ENCODE results near the gene HSBP1. TPM values are rescaled to one million over a fixed set of nuclear protein-coding genes. Genes with fewer than 3 reads are reported as not detected.
A peak's percentile ranks its signal among the peaks of the same experiment; 100 is the strongest.

HSBP1 gene
- total RNA-seq, 5 donors from 2014 or later (not counting 1 experiment from before 2014, with no cell fraction given): 17.7 to 33.3 (median 30.0) TPM

GRCh38 chr16:83814659-83814985 lies 6.8 kb downstream of the HSBP1 start:
- Histone ChIP-seq H3K36me3 (ENCODE audit: control insufficient read depth in 2 of 2, extremely low read depth in 1 of 2, insufficient read depth in 1 of 2, low read length in 1 of 2) (peaks cover 0 to 26% of the 10 kb centered on the region in 2 donors), H3K4me3 (ENCODE audit: control insufficient read depth in 1 of 2, extremely low read depth in 1 of 2, low read length in 1 of 2) (no peak overlapping the region), H3K27ac (ENCODE audit: low read length) (no peak overlapping the region), H3K9me3 (no peaks in the 10 kb centered on the region), H3K27me3 (replicated peaks in 1 of 2; ENCODE audit: control insufficient read depth in 2 of 2, extremely low read depth in 1 of 2, insufficient read depth in 2 of 2, low read length in 1 of 2) (no peaks in the 10 kb centered on the region), H3K4me1 (ENCODE audit: control insufficient read depth in 1 of 2, extremely low read depth in 1 of 2, insufficient read depth in 2 of 2, low read length in 2 of 2) (peaks cover 0 to 1% of the 10 kb centered on the region in 2 experiments)
- 100% methylated on average over 1 of the region's 4 CpGs for whole genome bisulfite sequencing (ENCODE audit: insufficient coverage)
- Mint-ChIP-seq H3K4me1 (peaks cover 13 to 17% (median 17%) of the 10 kb centered on the region in 3 donors), H3K27me3 (no peaks in the 10 kb centered on the region), H3K9me3 (no peaks in the 10 kb centered on the region), H3K4me3 (no peak overlapping the region), H3K27ac (no peak overlapping the region), H3K36me3 (peaks cover 24% of the 10 kb centered on the region)
- POLR2A ChIA-PET: no interaction called here
- ATAC-seq (replicated peaks in 1 of 4): no peak
- CTCF ChIA-PET: interaction anchor here in 1 of 2 donors (0.7 kb wide), 1 partner anchor 73 kb away, joined by 3 read pairs; no protein-coding TSS in a partner anchor
- no peak for DNase-seq

- no peak overlapping the region for H3K4me3 ChIP-seq (ENCODE audit: control insufficient read depth in 1 of 2, extremely low read depth in 1 of 2, low read length in 1 of 2)
- Mint-ChIP-seq H3K27me3 (peaks cover 0 to 4% of the 10 kb centered on the region in 2 donors), H3K4me3 (no peak overlapping the region), H3K4me1 (peaks cover 0 to 4% (median 0%) of the 10 kb centered on the region in 3 donors), H3K9me3 (no peaks in the 10 kb centered on the region), H3K27ac (no peak overlapping the region), H3K36me3 (peaks cover 13% of the 10 kb centered on the region)
- H3K36me3 ChIP-seq (ENCODE audit: control insufficient read depth in 2 of 2, extremely low read depth in 1 of 2, insufficient read depth in 1 of 2, low read length in 1 of 2): peaks cover 0 to 9% of the 10 kb centered on the region in 2 donors
- ChIA-PET POLR2A (no interaction called here), CTCF (interaction anchor here in 1 of 2 donors (0.5 kb wide), 1 partner anchor 1794 kb away, joined by 4 read pairs; no protein-coding TSS in a partner anchor)
- WGBS (ENCODE audit: insufficient coverage): 92% methylated on average over 12 of the region's 12 CpGs
- H3K27ac ChIP-seq (ENCODE audit: low read length): no peak overlapping the region
- no peaks in the 10 kb centered on the region for H3K4me1 ChIP-seq (ENCODE audit: control insufficient read depth in 1 of 2, extremely low read depth in 1 of 2, insufficient read depth in 2 of 2, low read length in 2 of 2)
- H3K27me3 ChIP-seq (replicated peaks in 1 of 2; ENCODE audit: control insufficient read depth in 2 of 2, extremely low read depth in 1 of 2, insufficient read depth in 2 of 2, low read length in 1 of 2): peaks cover 0 to 10% of the 10 kb centered on the region in 2 experiments
- ATAC-seq (replicated peaks in 1 of 4): no peak
- H3K9me3 ChIP-seq: no peaks in the 10 kb centered on the region
- DNase-seq: no peak
Measured at GRCh38 chr16:83817022-83817421, 9.2 kb downstream of the HSBP1 start.

GRCh38 chr16:83818276-83818675 lies 10.5 kb downstream of the HSBP1 start:
- no peaks in the 10 kb centered on the region for H3K36me3 ChIP-seq (ENCODE audit: control insufficient read depth in 2 of 2, extremely low read depth in 1 of 2, insufficient read depth in 1 of 2, low read length in 1 of 2)
- H3K4me1 ChIP-seq (ENCODE audit: control insufficient read depth in 1 of 2, extremely low read depth in 1 of 2, insufficient read depth in 2 of 2, low read length in 2 of 2): no peaks in the 10 kb centered on the region
- H3K4me3 ChIP-seq (ENCODE audit: control insufficient read depth in 1 of 2, extremely low read depth in 1 of 2, low read length in 1 of 2): no peak overlapping the region
- H3K4me3 Mint-ChIP-seq: no peak overlapping the region
- POLR2A ChIA-PET: no interaction called here
- no peak overlapping the region for H3K27ac ChIP-seq (ENCODE audit: low read length)
- H3K36me3 Mint-ChIP-seq: peaks cover under 1% of the 10 kb centered on the region
- H3K4me1 Mint-ChIP-seq: no peaks in the 10 kb centered on the region
- CTCF ChIA-PET: no interaction called here
- no peaks in the 10 kb centered on the region for H3K9me3 ChIP-seq
- peaks cover 0 to 11% of the 10 kb centered on the region in 2 donors for H3K27me3 Mint-ChIP-seq
- H3K9me3 Mint-ChIP-seq: no peaks in the 10 kb centered on the region
- 84% methylated on average over 4 of the region's 5 CpGs for WGBS (ENCODE audit: insufficient coverage)
- H3K27ac Mint-ChIP-seq: no peak overlapping the region
- ATAC-seq (replicated peaks in 1 of 4) (no peak), DNase-seq (no peak)
- H3K27me3 ChIP-seq (replicated peaks in 1 of 2; ENCODE audit: control insufficient read depth in 2 of 2, extremely low read depth in 1 of 2, insufficient read depth in 2 of 2, low read length in 1 of 2): peaks cover 0 to 10% of the 10 kb centered on the region in 2 experiments

DNA sequence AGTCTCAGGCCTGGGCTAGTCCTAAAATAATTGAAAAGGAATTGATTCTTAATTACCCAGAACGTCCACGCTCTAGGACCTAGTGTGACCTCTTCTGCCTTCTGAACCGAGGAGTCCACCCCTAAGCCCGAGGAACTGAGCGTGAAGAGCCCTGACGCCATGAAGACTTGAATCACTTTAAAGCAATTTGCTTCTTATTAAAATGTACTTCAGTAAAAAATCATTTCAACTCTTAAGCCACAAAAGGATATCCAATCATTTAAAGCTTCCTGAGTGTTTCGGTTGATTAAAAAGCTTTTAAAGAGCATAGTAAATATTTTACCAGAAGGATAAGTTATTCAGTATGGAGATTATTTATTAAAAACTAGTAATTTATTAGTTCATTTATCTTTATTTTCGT lies 11.6 kb downstream of the HSBP1 start:
- H3K4me3 ChIP-seq (ENCODE audit: control insufficient read depth in 1 of 2, extremely low read depth in 1 of 2, low read length in 1 of 2): no peak overlapping the region
- H3K36me3 ChIP-seq (ENCODE audit: control insufficient read depth in 2 of 2, extremely low read depth in 1 of 2, insufficient read depth in 1 of 2, low read length in 1 of 2): no peaks in the 10 kb centered on the region
- Mint-ChIP-seq H3K36me3 (no peaks in the 10 kb centered on the region), H3K27ac (no peak overlapping the region), H3K27me3 (peaks cover 0 to 11% of the 10 kb centered on the region in 2 donors), H3K4me1 (no peaks in the 10 kb centered on the region), H3K4me3 (no peak overlapping the region), H3K9me3 (no peaks in the 10 kb centered on the region)
- no peaks in the 10 kb centered on the region for H3K9me3 ChIP-seq
- peaks cover 0 to 10% of the 10 kb centered on the region in 2 experiments for H3K27me3 ChIP-seq (replicated peaks in 1 of 2; ENCODE audit: control insufficient read depth in 2 of 2, extremely low read depth in 1 of 2, insufficient read depth in 2 of 2, low read length in 1 of 2)
- POLR2A ChIA-PET: no interaction called here
- no peak overlapping the region for H3K27ac ChIP-seq (ENCODE audit: low read length)
- WGBS (ENCODE audit: insufficient coverage): 43% methylated on average over 4 of the region's 8 CpGs
- ATAC-seq (replicated peaks in 1 of 4) (no peak), DNase-seq (no peak)
- CTCF ChIA-PET: no interaction called here
- no peaks in the 10 kb centered on the region for H3K4me1 ChIP-seq (ENCODE audit: control insufficient read depth in 1 of 2, extremely low read depth in 1 of 2, insufficient read depth in 2 of 2, low read length in 2 of 2)

- no peaks in the 10 kb centered on the region for H3K9me3 Mint-ChIP-seq
Measured at GRCh38 chr16:83826146-83826913, 18.6 kb downstream of the HSBP1 start.

GRCh38 chr16:83830091-83830768 lies 22.5 kb downstream of the HSBP1 start:
- Mint-ChIP-seq H3K4me1 (peaks cover 0 to 9% (median 9%) of the 10 kb centered on the region in 3 donors), H3K27ac (no peak overlapping the region), H3K4me3 (no peak overlapping the region), H3K36me3 (no peaks in the 10 kb centered on the region), H3K9me3 (no peaks in the 10 kb centered on the region), H3K27me3 (peaks cover 0 to under 1% of the 10 kb centered on the region in 2 donors)
- WGBS (ENCODE audit: insufficient coverage): 92% methylated on average over 30 of the region's 33 CpGs
- Histone ChIP-seq H3K4me3 (ENCODE audit: control insufficient read depth in 1 of 2, extremely low read depth in 1 of 2, low read length in 1 of 2) (no peak overlapping the region), H3K9me3 (no peaks in the 10 kb centered on the region), H3K4me1 (ENCODE audit: control insufficient read depth in 1 of 2, extremely low read depth in 1 of 2, insufficient read depth in 2 of 2, low read length in 2 of 2) (peaks cover 0 to 5% of the 10 kb centered on the region in 2 experiments), H3K36me3 (ENCODE audit: control insufficient read depth in 2 of 2, extremely low read depth in 1 of 2, insufficient read depth in 1 of 2, low read length in 1 of 2) (no peaks in the 10 kb centered on the region), H3K27me3 (replicated peaks in 1 of 2; ENCODE audit: control insufficient read depth in 2 of 2, extremely low read depth in 1 of 2, insufficient read depth in 2 of 2, low read length in 1 of 2) (no peaks in the 10 kb centered on the region), H3K27ac (ENCODE audit: low read length) (no peak overlapping the region)
- ATAC-seq (replicated peaks in 1 of 4) (no peak), DNase-seq (no peak)
- ChIA-PET CTCF (no interaction called here), POLR2A (no interaction called here)

More at GRCh38 chr16:83826146-83826913, 18.6 kb downstream of the HSBP1 start:
- Mint-ChIP-seq H3K4me3 (no peak overlapping the region), H3K4me1 (peaks cover 0 to 6% (median 4%) of the 10 kb centered on the region in 3 donors), H3K27ac (no peak overlapping the region), H3K36me3 (no peaks in the 10 kb centered on the region), H3K27me3 (peaks cover 0 to 9% of the 10 kb centered on the region in 2 donors)
- WGBS (ENCODE audit: insufficient coverage): 23% methylated on average over 11 of the region's 21 CpGs
- Histone ChIP-seq H3K36me3 (ENCODE audit: control insufficient read depth in 2 of 2, extremely low read depth in 1 of 2, insufficient read depth in 1 of 2, low read length in 1 of 2) (no peaks in the 10 kb centered on the region), H3K4me3 (ENCODE audit: control insufficient read depth in 1 of 2, extremely low read depth in 1 of 2, low read length in 1 of 2) (no peak overlapping the region), H3K9me3 (no peaks in the 10 kb centered on the region), H3K4me1 (ENCODE audit: control insufficient read depth in 1 of 2, extremely low read depth in 1 of 2, insufficient read depth in 2 of 2, low read length in 2 of 2) (peaks cover 0 to 5% of the 10 kb centered on the region in 2 experiments), H3K27ac (ENCODE audit: low read length) (no peak overlapping the region), H3K27me3 (replicated peaks in 1 of 2; ENCODE audit: control insufficient read depth in 2 of 2, extremely low read depth in 1 of 2, insufficient read depth in 2 of 2, low read length in 1 of 2) (peaks cover 0 to 3% of the 10 kb centered on the region in 2 experiments)
- DNase-seq (peak; percentile 42 to 83 (median 69)), ATAC-seq (replicated peaks in 1 of 4) (peak; percentile 88 to 96 (median 96))
- POLR2A ChIA-PET: no interaction called here
- CTCF ChIA-PET: interaction anchor here (0.7 to 1.7 kb wide), 2 partner anchors 54 to 240 kb away, joined by 3 to 4 read pairs; no protein-coding TSS in a partner anchor
